GM11168 (cell line): ENCODE data around the gene PRR3.
"Not testable (repeated sequence)": the region's sequence is repeated elsewhere in the genome, so short reads cannot be mapped to it uniquely, and the experiment has no call there.

ENCODE experiments used
- in situ Hi-C: fragments of 300-500 bp; cut with MboI; formaldehyde crosslinking; loops from one replicate; pipeline ENCODE4 v1.12.0; 2022; ENCODE audit warnings: low sequenced_read_pairs; ENCODE audit not compliant: unreplicated experiment

The PRR3 gene

GRCh38 chr6:30556906-30557682 lies at the start of gene PRR3:
TSS of gene PRR3 (plus strand) at chr6:30557295. CDS start at chr6:30557345, 50 bp downstream.
- in situ Hi-C loops, result no loop called here

- in situ Hi-C loops, result no loop called here
These were observed 49.0 kb upstream of the PRR3 start for GRCh38 chr6:30507849-30508827.

- in situ Hi-C loops, result no loop called here
These were observed 48.0 kb upstream of the PRR3 start for GRCh38 chr6:30508890-30509736.

GRCh38 chr6:30510419-30511168 lies 46.5 kb upstream of the PRR3 start:
- in situ Hi-C loops, result no loop called here

GRCh38 chr6:30511169-30511546 lies 45.9 kb upstream of the PRR3 start:
- in situ Hi-C loops, result no loop called here

- in situ Hi-C loops, result no loop called here
These were observed 43.6 kb upstream of the PRR3 start for GRCh38 chr6:30513451-30513850.

- in situ Hi-C loops, result no loop called here
These were observed 42.0 kb upstream of the PRR3 start for GRCh38 chr6:30515106-30515505.

- in situ Hi-C loops, result no loop called here
These were observed 40.9 kb upstream of the PRR3 start for GRCh38 chr6:30515944-30516753.

- in situ Hi-C loops, result not testable (repeated sequence)
These were observed 40.4 kb upstream of the PRR3 start for GRCh38 chr6:30516754-30517076.

- in situ Hi-C loops, result not testable (repeated sequence)
These were observed 39.2 kb upstream of the PRR3 start for GRCh38 chr6:30517767-30518504.

- in situ Hi-C loops, result not testable (repeated sequence)
These were observed 38.5 kb upstream of the PRR3 start for GRCh38 chr6:30518505-30519145.

GRCh38 chr6:30520522-30520921 lies 36.6 kb upstream of the PRR3 start:
- in situ Hi-C loops, result no loop called here

- in situ Hi-C loops, result not testable (repeated sequence)
These were observed 36.0 kb upstream of the PRR3 start for GRCh38 chr6:30521082-30521481.

- in situ Hi-C loops, result not testable (repeated sequence)
These were observed 35.1 kb upstream of the PRR3 start for GRCh38 chr6:30521952-30522351.

GRCh38 chr6:30526444-30526843 lies 30.7 kb upstream of the PRR3 start:
- in situ Hi-C loops, result not testable (repeated sequence)

GRCh38 chr6:30529349-30529875 lies 27.7 kb upstream of the PRR3 start:
- in situ Hi-C loops, result not testable (repeated sequence)

GRCh38 chr6:30530014-30530413 lies 27.1 kb upstream of the PRR3 start:
- in situ Hi-C loops, result no loop called here
